ENCODE measurements around the gene NAALADL2.

Gene NAALADL2

GRCh38 chr3:175619369-175619768, 760.2 kb downstream of the NAALADL2 start:
- FAIRE-seq, result no peak

GRCh38 chr3:175620093-175620492, 761.0 kb downstream of the NAALADL2 start:
- no peak for FAIRE-seq

GRCh38 chr3:175620532-175620931, 761.4 kb downstream of the NAALADL2 start:
- no peak for FAIRE-seq

GRCh38 chr3:175640958-175641357, 781.8 kb downstream of the NAALADL2 start:
- FAIRE-seq, result no peak

GRCh38 chr3:175646865-175647264, 787.7 kb downstream of the NAALADL2 start:
- no peak for FAIRE-seq

GRCh38 chr3:175648899-175649298, 789.8 kb downstream of the NAALADL2 start:
- FAIRE-seq, result no peak

GRCh38 chr3:175651716-175652115, 792.6 kb downstream of the NAALADL2 start:
- FAIRE-seq, result no peak

GRCh38 chr3:175655351-175655750, 796.2 kb downstream of the NAALADL2 start:
- FAIRE-seq, result no peak

- FAIRE-seq, result no peak
Observed at GRCh38 chr3:175656461-175656860, 797.3 kb downstream of the NAALADL2 start.

- no peak for FAIRE-seq
Observed at GRCh38 chr3:175659670-175660350, 800.7 kb downstream of the NAALADL2 start.

- no peak for FAIRE-seq
Observed at GRCh38 chr3:175662815-175663214, 803.7 kb downstream of the NAALADL2 start.

GRCh38 chr3:175664911-175665310, 805.8 kb downstream of the NAALADL2 start:
- FAIRE-seq, result no peak

- no peak for FAIRE-seq
Observed at GRCh38 chr3:175668300-175668699, 809.2 kb downstream of the NAALADL2 start.

- FAIRE-seq, result no peak
Observed at GRCh38 chr3:175670557-175670956, 811.4 kb downstream of the NAALADL2 start.

- FAIRE-seq, result no peak
Observed at GRCh38 chr3:175672119-175672689, 813.1 kb downstream of the NAALADL2 start.

- no peak for FAIRE-seq
Observed at GRCh38 chr3:175679568-175679967, 820.4 kb downstream of the NAALADL2 start.

- FAIRE-seq, result no peak
Observed at GRCh38 chr3:175692256-175692655, 833.1 kb downstream of the NAALADL2 start.

- no peak for FAIRE-seq
Observed at GRCh38 chr3:175695251-175695650, 836.1 kb downstream of the NAALADL2 start.

GRCh38 chr3:175702956-175703355, 843.8 kb downstream of the NAALADL2 start:
- no peak for FAIRE-seq

- FAIRE-seq, result no peak
Observed at GRCh38 chr3:175704366-175705055, 845.4 kb downstream of the NAALADL2 start.

GRCh38 chr3:175713268-175713667, 854.1 kb downstream of the NAALADL2 start:
- FAIRE-seq, result no peak

- no peak for FAIRE-seq
Observed at GRCh38 chr3:175716446-175716845, 857.3 kb downstream of the NAALADL2 start.

- FAIRE-seq, result no peak
Observed at GRCh38 chr3:175726228-175726627, 867.1 kb downstream of the NAALADL2 start.

- no peak for FAIRE-seq
Observed at GRCh38 chr3:175728566-175728965, 869.4 kb downstream of the NAALADL2 start.
